Fibroblast of peridontal ligament (primary cell): ENCODE data around the gene ZMYND8.
"Not testable (repeated sequence)": the region's sequence is repeated elsewhere in the genome, so short reads cannot be mapped to it uniquely, and the experiment has no call there.

Experiments used
- DNase-seq: peaks from one replicate; pipeline ENCODE4 v3.0.0-alpha.2; 2010; ENCODE audit errors: extremely low read depth

The ZMYND8 gene

DNA sequence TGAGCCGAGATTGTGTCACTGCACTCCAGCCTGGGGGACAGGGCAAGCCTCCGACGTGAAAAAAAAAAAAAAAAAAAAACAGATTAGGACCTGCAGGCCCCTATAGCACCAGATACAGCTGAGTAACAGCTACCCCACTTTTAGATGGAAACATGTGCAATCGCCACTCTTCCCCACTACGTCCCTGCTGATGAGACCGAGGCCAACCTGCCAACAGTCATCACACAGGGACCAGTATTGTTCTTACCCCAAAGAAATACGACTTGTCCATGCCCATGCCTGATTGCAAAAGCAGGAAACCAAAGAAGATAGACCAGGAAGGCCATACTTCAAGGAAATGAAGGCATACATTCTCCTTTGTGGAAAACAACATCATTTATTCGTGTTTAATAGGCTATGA, 45.8 kb downstream of the ZMYND8 start:
- no peak for DNase-seq

DNA sequence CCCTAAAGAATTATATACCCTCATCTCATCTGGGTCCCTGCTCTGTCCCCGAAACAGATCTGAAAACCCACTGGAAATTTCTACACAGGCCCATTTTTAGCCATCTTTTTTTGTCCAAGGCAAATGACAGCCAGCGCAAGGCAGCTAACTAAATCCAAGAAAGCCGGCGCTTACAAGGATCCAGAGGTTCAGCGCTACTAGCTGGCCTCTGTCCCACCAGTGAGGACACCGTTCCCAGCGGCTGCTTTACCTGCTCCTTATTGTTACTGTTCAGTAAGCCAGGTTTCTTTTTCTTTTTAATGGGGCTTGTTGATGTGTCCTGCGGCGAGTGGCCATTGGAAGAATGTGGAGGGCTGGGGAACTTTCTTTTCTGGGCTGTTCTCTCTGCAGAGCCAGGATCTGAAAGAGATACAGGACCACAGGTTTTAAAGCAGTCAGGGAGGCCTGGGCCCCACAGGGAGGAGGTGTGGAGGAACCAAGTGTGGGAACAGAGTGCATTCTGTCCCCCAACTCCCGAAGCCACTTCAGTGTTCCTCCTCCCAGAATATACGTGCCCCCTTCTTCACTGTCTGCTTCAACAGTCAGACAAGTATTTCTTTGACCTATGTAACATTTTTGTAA, 46.6 kb downstream of the ZMYND8 start:
- no peak for DNase-seq

DNA sequence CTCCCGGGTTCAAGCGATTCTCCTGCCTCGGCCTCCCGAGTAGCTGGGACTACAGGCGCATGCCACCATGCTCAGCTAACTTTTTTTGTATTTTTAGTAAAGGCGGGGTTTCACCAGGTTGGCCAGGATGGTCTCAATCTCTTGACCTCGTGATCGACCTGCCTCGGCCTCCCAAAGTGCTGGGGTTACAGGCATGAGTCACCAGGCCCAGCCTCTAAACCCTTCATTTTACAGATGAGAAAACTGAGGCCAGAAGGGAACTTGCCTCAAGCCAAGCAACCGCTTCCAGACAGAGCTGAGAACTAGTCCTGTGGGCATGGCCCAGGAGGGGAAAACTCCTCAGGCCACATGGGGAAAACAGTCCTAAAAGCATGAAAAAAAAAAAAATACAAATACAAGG, 47.1 kb downstream of the ZMYND8 start:
- no peak for DNase-seq

DNA sequence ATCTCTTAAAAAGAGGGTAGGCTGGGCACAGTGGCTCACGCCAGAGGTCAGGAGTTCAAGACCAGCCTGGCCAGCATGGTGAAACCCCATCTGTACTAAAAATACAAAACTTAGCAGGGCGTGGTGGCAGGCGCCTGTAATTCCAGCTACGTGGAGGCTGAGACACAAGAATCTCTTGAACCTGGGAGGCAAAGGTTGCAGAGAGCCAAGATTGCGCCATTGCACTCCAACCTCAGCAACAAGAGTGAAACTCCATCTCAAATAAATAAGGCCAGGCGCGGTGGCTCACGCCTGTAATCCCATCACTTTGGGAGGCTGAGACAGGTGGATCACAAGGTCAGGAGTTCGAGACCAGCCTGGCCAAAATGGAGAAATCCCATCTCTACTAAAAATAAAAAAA, 48.9 kb downstream of the ZMYND8 start:
- not testable (repeated sequence) for DNase-seq

DNA sequence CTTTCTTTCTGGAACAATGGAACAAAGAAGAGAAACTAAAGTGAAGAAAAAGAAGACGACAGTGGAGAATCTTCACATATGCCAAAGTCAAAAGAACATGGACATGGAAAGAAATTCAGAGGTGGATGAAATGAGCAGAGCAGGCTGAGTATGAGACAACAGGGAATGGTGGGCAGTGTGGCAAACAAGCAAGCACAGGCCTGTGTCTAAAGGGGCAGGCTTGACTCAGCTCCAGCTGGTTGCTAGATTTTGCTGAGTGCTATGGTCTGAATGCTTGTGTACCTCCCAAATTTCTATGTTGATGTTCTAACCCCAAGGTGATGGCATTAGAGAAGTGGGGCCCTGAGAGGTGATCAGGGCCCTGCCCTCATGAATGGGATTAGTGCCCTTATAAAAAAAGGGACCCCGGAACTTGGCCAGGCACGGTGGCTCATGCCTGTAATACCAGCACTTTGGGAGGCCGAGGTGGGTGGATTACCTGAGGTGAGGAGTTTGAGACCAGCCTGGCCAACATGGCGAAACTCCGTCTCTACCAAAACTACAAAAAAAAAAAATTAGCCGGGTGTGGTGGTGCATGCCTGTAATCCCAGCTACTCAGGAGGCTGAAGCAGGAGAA, 49.6 kb downstream of the ZMYND8 start:
- no peak for DNase-seq

DNA sequence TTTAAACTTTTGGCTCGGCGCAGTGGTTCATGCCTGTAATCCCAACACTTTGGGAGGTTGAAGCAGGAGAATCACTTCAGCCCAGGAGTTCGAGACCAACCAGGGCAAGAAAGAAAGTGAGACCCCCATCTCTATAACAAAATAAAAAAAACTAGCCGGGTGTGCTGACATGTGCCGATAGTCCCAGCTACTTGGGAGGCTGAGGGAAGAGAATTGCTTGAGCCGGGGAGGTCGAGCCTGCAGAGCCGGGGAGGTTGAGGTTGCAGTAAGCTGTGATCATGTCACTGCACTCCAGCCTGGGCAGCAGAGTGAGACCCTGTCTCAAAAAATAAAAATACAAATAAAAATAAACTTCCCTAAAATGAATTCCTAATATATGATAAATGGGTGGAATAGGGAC, 50.4 kb downstream of the ZMYND8 start:
- no peak for DNase-seq

DNA sequence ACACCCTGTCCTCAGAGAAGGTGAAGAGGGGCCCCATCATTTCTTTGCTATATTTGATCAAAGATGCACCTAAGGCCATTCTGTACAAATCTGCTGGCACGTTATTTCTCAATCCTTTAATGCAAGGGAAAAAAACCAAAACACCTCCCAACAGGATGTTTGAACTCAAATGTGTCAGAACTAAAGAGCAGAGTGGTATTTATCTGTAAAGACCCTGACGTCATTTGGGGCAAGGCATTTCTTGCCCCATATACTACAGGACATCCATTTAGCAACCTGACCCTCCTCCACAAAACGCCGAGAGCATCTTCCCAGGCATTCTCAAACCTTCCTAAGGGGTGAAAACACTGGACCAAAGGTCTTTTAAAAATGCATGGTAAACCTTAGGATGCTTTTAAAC, 50.8 kb downstream of the ZMYND8 start:
- DNase-seq, result no peak

DNA sequence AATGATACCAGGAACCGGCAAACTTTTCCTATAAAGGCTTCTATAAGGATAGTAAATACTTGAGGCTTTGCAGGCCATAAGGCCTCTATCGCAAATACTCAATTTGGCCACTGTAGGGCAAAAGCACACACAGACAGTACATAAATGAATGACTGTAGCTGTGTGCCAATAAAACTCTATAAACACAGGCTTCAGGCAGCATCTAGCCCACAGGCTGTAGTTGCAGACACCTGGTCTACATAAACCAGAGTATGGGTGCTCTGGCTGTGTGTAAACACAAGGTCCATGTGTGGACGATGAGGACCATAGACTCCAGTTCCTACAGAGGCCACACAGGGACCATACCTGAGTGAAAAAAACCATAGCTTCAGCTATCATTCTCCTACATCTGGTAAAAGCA, 52.2 kb downstream of the ZMYND8 start:
- peak; percentile 60 for DNase-seq

DNA sequence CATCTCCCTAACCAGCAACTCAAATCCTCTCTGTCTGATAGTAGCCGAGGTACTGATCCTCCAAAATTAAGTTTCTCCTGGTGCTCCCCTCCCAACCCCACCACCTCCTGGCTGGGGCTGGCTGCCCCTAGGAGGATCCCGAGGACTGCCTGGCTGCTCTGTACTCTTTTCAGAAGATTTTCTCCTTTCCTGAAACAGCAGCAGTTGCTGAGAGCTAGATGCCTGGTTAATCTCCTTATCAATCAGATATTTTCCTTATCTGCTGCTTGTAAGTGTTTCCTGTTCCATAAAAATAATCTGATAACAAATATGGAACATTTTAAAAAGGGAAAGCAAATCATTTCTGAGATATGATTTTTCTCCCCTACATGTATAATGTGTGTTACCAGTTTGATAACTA, 52.8 kb downstream of the ZMYND8 start:
- DNase-seq, result no peak

DNA sequence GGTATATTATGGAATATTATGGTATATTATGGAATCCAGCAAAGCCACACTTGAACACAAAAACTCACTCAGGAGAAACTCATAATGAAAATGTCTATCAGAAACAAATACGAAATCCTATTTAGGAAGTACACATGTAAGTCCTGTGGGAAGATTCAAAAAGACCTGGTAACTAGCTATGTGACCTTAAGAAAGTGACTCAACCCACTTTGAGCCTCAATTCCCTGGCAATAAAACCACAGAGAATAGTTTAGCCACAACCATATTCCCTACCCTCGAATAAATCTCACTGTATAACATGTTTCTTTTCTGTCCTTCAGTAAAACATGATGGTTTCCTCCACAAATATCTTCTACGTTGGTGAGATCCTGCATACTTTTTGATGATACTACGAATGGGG, 56.4 kb downstream of the ZMYND8 start:
- DNase-seq, result peak; percentile 55

DNA sequence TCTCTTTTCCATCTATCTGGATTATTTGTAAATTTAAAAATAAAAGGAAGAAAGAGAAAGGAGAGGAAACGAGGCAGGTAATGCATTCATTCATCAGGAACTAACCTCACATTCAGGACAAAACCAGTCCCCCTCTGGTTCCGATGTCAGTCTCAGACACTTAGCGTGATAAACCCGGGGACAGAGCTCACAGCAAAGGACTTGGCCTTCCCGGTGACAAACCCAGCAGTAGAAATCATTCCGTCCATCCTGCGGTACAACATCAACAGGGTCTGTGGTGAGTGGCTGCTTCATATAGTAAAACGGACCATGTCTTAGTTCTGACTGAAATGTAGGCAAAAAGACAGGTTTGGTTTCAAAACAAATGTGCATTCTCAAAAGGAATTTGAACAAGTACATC, 57.9 kb downstream of the ZMYND8 start:
- DNase-seq, result no peak

DNA sequence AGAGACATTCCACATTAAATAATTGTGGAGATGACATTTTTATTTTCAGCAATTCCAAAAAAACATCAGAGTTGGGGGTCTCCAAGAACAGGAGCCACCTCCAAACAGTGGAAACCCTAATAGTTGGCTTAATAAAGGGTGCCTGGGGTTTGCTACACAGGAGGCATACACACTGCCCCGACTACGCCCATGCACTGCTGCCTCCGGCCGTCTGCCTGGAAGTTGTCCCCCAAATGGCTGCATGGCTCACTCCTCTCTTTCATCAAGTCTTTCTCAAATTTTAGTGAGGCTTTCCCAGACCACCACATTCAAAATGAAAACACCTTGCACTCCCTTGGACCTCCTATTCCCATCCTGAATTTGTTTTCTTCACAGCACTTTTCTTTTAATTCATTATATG, 58.8 kb downstream of the ZMYND8 start:
- no peak for DNase-seq

DNA sequence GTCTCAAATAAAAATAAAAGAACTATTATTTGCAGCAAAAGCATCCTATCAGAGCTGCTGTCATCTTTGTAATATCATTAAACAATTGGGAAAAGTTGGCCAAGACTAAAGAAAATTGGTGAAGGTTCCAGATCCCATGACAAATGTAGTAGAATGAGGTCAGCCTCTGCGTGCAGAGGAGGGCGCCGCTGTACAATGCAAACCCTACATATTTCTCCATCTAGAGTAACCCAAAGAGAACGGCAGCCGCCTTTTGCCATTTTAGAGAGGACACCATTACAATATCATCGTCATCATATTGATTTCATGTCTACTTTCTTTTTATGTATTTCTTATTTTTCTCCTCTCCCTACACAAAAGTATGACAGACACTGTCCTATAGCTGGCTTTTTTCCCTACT, 59.5 kb downstream of the ZMYND8 start:
- no peak for DNase-seq

DNA sequence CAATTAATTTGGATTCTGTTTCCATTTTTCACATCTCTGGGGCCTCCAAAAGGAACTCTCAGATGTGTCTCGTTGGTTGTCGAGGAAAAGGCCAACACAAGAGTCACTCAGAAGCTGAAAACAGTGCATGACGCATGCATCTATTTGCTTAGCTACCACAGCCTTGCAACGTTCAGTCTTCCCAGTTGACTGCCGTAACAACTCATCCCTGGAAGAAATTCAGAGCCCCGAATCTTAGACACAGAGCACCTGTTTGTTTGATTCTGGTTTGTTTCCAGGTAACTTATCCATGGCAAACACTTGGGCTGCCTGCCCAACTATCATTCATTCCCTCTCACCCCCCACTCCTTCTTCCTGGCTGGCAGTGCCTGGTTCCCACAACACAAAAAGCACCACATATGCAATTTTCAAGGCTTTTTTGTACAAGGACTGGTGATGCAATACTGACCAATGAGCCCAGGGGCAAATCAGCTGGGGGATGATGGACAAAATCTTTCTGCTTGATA, 60.5 kb downstream of the ZMYND8 start:
- no peak for DNase-seq

DNA sequence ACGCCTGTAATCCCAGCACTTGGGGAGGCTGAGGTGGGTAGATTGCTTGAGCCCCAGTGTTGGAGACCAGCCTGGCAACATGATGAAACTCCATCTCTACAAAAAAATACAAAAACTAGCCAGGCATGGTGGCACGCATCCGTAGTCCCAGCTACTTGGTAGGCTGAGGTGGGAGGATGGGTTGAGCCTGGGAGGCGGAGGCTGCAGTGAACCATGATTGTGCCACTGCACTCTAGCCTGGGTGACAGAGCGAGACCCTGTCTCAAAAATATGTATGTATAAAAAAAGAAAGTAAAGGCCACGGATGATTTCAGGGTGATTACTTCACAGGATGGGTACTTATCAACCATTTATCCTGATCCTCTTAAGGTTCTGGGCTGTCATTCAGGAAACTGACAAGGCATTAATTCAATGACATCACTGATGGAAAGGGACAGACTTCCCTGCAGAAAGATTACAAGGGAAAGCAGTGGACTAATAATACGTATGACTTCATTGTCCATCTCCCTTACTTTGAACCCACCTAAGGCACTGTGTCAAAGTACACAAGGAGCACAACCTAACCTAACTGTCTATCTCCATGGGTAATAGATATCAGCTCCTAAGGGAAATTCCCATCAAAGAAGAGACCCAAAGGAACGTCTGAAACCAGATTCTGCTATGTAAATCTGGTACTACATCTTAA, 61.2 kb downstream of the ZMYND8 start:
- no peak for DNase-seq

DNA sequence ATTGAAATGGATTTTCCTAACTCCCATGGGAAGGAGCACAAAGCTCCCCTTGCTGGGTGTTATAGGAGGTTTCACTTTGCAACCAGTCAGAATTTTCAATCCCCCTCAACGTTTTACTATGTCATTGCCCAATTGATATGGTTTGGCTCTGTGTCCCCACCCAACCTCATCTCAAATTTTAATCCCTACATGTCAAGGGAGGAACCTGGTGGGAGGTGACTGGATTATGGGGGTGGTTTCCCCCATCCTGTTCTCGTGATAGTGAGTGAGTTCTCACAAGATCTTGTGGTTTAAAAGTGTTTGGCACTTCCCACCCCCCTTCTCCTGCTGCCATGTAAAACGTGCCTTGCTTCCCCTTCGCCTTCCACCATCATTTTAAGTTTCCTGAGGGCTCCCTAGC, 62.9 kb downstream of the ZMYND8 start:
- no peak for DNase-seq

DNA sequence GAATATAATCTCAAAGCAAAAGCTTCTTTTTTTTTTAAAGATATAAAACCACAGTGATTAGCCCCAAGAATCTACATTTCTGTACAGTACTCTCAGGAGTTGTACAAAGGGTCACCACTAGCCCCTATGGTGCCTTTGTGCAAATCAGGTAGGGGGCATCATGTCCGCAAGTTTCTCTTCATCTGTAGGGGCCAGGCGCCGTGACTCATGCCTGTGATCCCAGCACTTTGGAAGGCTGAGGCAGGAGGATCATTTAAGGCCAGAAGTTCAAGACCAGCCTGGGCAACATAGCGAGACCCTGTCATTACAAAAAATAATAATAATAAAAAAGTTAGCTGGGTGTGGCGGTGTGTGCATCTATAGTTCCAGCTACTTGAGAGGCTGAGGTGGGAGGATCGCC, 63.9 kb downstream of the ZMYND8 start:
- DNase-seq, result no peak

DNA sequence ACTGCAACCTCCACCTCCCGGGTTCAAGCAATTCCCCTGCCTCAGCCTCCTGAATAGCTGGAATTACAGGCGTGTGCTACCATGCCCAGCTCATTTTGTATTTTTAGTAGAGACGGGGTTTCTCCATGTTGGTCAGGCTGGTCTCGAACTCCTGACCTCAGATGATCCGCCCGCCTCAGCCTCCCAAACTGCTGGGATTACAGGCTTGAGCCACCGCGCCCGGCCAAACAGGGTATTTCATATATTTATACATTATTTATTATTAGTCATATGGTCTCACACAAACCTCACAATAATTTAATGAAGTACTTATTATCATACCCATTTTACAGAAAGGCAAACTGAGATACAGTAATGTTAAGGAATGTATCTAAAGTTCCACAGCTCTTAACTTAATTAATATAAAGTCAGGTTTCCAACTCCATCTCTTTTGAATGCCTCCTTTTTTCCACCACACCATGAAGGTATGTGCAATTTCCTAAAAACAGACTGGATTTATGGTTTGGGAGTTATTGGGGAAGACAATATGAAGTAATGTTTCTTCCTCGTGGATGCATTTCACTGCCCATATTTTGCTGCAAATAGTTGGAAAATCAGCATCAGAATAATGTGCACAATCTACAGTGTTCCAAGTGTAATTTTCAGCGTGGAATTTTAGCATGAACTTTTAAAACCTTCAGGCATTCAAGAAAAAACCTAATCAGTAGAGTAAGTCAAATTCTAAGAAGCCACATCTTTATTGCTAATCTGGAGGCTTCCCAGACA, 65.7 kb downstream of the ZMYND8 start:
- no peak for DNase-seq

DNA sequence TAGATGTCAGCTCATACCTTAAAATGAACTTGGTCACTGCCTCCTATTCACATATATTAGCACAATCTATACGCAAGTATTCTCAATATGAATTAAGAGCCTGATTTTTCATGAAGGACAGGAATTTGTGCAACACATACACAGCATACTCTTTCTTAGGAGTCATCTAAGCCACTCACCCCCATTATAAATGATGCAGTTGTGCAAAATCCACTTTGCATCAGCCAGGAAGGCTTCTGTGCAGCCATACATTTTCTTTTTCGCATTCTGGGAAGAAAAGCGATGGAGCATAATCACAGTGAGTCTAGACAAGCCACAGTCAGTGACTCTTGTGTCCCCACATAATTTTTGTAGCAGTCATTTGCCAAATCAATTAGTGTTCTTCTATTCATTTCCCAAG, 66.5 kb downstream of the ZMYND8 start:
- no peak for DNase-seq

DNA sequence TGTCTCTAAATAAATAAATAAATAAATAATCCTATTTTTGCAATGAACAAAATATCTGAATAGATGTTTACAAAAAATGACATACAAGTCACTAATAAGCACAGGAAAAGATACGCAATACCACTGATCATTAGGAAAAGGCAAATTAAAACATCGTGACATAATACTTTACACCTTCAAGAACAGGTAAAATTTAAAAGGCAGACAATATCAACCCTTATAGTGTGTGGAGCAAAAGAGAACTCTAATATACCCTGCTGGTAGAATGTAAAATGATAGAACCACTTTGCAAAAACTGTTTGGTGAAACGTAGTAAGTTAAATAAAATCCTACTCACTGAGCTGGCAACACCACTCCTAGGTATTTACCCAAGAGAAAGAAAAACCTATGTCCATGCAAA, 67.4 kb downstream of the ZMYND8 start:
- DNase-seq, result no peak

DNA sequence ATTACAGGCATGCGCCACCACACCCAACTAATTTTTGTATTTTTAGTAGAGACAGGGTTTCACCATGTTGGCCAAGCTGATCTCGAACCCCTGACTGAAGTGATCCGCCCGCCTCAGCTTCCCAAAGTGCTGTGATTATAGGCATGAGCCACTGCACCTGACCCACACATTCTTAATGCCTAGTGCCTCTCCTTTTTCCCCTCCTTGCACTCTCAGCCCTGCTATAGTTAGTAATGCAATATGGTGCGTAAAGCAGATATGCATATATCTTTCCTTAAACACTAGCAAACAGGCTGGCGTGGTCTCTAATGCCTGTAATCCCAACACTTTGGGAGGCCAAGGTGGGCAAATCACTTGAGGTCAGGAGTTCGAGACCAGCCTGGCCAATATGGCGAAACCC, 68.0 kb downstream of the ZMYND8 start:
- not testable (repeated sequence) for DNase-seq

DNA sequence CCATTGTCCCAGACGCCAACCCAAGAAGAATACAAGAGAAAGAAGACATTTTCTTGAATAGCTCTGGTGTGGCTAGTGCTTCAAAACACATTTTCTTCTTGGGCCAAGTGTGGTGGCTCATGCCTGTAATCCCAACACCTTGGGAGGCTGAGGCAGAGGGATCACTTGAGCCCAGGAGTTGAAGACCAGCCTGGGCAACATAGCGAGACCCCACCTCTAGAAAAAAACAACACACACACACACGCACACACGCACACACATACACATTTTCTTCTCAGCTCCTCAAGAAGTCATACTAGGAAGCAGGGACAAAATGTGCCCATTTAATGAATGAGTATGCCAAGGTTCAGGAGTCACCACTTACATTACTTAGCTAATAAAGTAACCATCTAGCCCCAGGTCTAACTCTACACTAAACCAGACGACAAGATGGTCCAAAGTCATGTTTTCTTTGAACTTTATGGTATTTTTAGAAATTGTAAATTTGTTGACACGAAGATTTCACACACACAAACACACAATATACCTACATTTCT, 68.8 kb downstream of the ZMYND8 start:
- no peak for DNase-seq
